Fibroblast of mammary gland (primary cell): ENCODE data around the gene CIITA.

Source experiments
- DNase-seq: peaks from one replicate; pipeline ENCODE4 v3.0.0-alpha.2; 2010; ENCODE audit warnings: low read depth
- H3K4me3 ChIP-seq: 2 replicates; pipeline ENCODE4 v1.5.1; 2011; ENCODE audit warnings: low read depth, mild to moderate bottlenecking, low read length, moderate library complexity; ENCODE audit not compliant: control insufficient read depth
- CTCF ChIP-seq: conservative IDR thresholded peaks from 2 replicates; pipeline ENCODE4 v1.5.1; 2011; ENCODE audit warnings: low read depth, low read length, inconsistent platforms; ENCODE audit not compliant: control insufficient read depth, insufficient read depth

CIITA gene

GRCh38 chr16:10931977-10932632, 55.1 kb downstream of the CIITA start:
- DNase-seq, result no peak
- no peak for TF ChIP-seq CTCF
- no peak overlapping the region for H3K4me3 ChIP-seq

GRCh38 chr16:10932959-10933710, 56.1 kb downstream of the CIITA start:
- H3K4me3 ChIP-seq, result no peak overlapping the region
- no peak for DNase-seq
- TF ChIP-seq CTCF, result no peak

- TF ChIP-seq CTCF, result no peak
- DNase-seq, result no peak
- H3K4me3 ChIP-seq, result no peak overlapping the region
Observed at GRCh38 chr16:10933865-10934264, 56.9 kb downstream of the CIITA start.

GRCh38 chr16:10934325-10935107, 57.5 kb downstream of the CIITA start:
- no peak for DNase-seq
- TF ChIP-seq CTCF, result no peak
- no peak overlapping the region for H3K4me3 ChIP-seq

- no peak for TF ChIP-seq CTCF
- H3K4me3 ChIP-seq, result no peak overlapping the region
- DNase-seq, result no peak
Observed at GRCh38 chr16:10935226-10935915, 58.4 kb downstream of the CIITA start.

- no peak for DNase-seq
- no peak for TF ChIP-seq CTCF
- H3K4me3 ChIP-seq, result no peak overlapping the region
Observed at GRCh38 chr16:10936272-10936984, 59.4 kb downstream of the CIITA start.
